HG03354 (cell line): ENCODE data around the gene RIPOR2.
"Not testable (repeated sequence)": the region's sequence is repeated elsewhere in the genome, so short reads cannot be mapped to it uniquely, and the experiment has no call there.

Source experiments
- ATAC-seq: cut with Tn5 transposase; IDR thresholded peaks from one replicate; pipeline ENCODE4 v1.9.1; 2021; ENCODE audit warnings: mild to moderate bottlenecking; ENCODE audit not compliant: unreplicated experiment, poor library complexity, severe bottlenecking

The RIPOR2 gene

GRCh38 chr6:24927985-24928745 is 7.6 kb downstream of the RIPOR2 start:
- no peak for ATAC-seq

GRCh38 chr6:24927277-24927955 is 8.3 kb downstream of the RIPOR2 start:
- no peak for ATAC-seq

- not testable (repeated sequence) for ATAC-seq
Observed at GRCh38 chr6:24926647-24927046, 9.1 kb downstream of the RIPOR2 start.

GRCh38 chr6:24926192-24926591 is 9.6 kb downstream of the RIPOR2 start:
- ATAC-seq = no peak

GRCh38 chr6:24925661-24926060 is 10.1 kb downstream of the RIPOR2 start:
- ATAC-seq = no peak

GRCh38 chr6:24924580-24925356 is 11.0 kb downstream of the RIPOR2 start:
- no peak for ATAC-seq

GRCh38 chr6:24923885-24924401 is 11.8 kb downstream of the RIPOR2 start:
- no peak for ATAC-seq

- no peak for ATAC-seq
Observed at GRCh38 chr6:24922814-24923213, 12.9 kb downstream of the RIPOR2 start.

- ATAC-seq = no peak
Observed at GRCh38 chr6:24922170-24922569, 13.6 kb downstream of the RIPOR2 start.

GRCh38 chr6:24920136-24920535 is 15.6 kb downstream of the RIPOR2 start:
- ATAC-seq = no peak

GRCh38 chr6:24919056-24919892 is 16.5 kb downstream of the RIPOR2 start:
- peak; percentile 74 for ATAC-seq

- peak; percentile 29 for ATAC-seq
Observed at GRCh38 chr6:24918641-24919055, 17.1 kb downstream of the RIPOR2 start.

GRCh38 chr6:24916496-24916895 is 19.3 kb downstream of the RIPOR2 start:
- no peak for ATAC-seq

GRCh38 chr6:24915641-24916040 is 20.1 kb downstream of the RIPOR2 start:
- no peak for ATAC-seq

GRCh38 chr6:24914082-24914481 is 21.7 kb downstream of the RIPOR2 start:
- ATAC-seq = not testable (repeated sequence)

- ATAC-seq = no peak
Observed at GRCh38 chr6:24911796-24912382, 23.9 kb downstream of the RIPOR2 start.

- peak; percentile 39 for ATAC-seq
Observed at GRCh38 chr6:24910961-24911725, 24.6 kb downstream of the RIPOR2 start.

GRCh38 chr6:24910331-24910960 is 25.3 kb downstream of the RIPOR2 start:
- peak; percentile 65 for ATAC-seq
